Right atrium auricular region (tissue), 2 donors: ENCODE data around the gene ANO6. TPM values are rescaled to one million over a fixed set of nuclear protein-coding genes. Genes with fewer than 3 reads are reported as not detected.
"Not testable (repeated sequence)": the region's sequence is repeated elsewhere in the genome, so short reads cannot be mapped to it uniquely, and the experiment has no call there.

ENCODE experiments used
- DNase-seq: peaks from one replicate; pipeline ENCODE4 v3.0.0-alpha.2; 2019; ENCODE audit warnings: low spot score
- H3K27ac ChIP-seq, 2 donors: fragments of 200-600 bp; sonication (generic); 1 replicate in 1 of 2; 2 replicates in 1 of 2; pipeline ENCODE4 v1.5.1; 2016 to 2019
- H3K27me3 ChIP-seq, 2 donors: fragments of 200-600 bp; sonication (generic); one replicate each; pipeline versions ENCODE4 v1.5.1 to v1.6.0; 2017 to 2019
- H3K36me3 ChIP-seq: fragments of 200-600 bp; sonication (generic); one replicate; pipeline ENCODE4 v1.5.1; 2016
- H3K4me1 ChIP-seq, 2 donors: fragments of 200-600 bp; sonication (generic); one replicate each; pipeline versions ENCODE4 v1.5.1 to v1.6.0; 2017 to 2019
- H3K4me3 ChIP-seq, 2 donors: fragments of 200-600 bp; sonication (generic); 1 replicate in 1 of 2; 2 replicates in 1 of 2; pipeline ENCODE4 v1.5.1; 2017 to 2019; ENCODE audit warnings: mild to moderate bottlenecking in 1 of 2, moderate library complexity in 1 of 2
- H3K9me3 ChIP-seq, 2 donors: fragments of 200-600 bp; sonication (generic); one replicate each; pipeline ENCODE4 v1.5.1; 2019
- total RNA-seq, 2 donors: library from RNA; depleted of rRNA; stranded (reverse); fragments of >200 nt; gene quantifications; one replicate each; pipeline ENCODE4 v1.1.0, GENCODE V29; 2016
- TF ChIP-seq, protein P1 (sequence below), 2 donors: fragments of 200-600 bp; sonication (generic); IDR thresholded peaks; one replicate each; pipeline ENCODE4 v1.5.1; 2019; ENCODE audit warnings: antibody characterized with exemption in 2 of 2

The ANO6 gene
- total RNA-seq, 2 donors from 2014 or later: 48.1 to 49.5 TPM

DNA sequence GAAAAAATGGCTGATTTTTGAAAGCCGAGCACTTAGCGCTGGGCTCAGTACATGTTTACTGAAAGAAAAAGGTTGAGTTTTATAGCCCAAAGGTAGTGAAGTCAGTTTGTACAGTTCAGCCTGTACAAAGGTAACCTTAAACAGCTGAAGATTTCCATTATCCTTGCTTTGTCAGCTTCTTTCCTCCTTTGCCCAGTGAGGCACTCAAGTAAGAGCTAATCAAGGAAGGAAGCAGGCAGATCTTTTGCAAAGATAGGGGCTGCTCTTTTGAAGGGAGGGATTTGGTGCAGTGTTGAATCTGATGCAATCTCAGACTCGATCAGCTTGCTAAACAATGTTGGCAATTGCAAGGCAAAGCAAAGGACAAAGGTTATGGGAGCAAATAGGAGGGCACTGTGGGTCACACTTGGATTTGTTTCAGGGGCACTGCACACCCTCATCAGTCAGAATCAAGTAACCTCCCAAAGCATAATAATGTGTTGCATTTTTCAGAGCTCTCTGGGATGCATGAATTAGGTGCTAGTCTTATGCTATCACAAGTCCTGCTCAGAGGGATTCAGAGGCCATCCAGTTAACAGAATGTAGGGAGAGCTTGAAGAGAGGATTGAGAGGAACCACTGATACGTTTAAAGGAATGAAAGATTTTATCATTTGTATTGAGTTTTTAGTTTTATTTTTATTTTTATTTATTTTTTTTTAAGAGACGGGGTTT lies 44.4 kb downstream of the ANO6 start:
- no peaks in the 10 kb centered on the region for H3K36me3 ChIP-seq
- H3K4me3 ChIP-seq: no peak overlapping the region
- TF ChIP-seq, protein P1, sequence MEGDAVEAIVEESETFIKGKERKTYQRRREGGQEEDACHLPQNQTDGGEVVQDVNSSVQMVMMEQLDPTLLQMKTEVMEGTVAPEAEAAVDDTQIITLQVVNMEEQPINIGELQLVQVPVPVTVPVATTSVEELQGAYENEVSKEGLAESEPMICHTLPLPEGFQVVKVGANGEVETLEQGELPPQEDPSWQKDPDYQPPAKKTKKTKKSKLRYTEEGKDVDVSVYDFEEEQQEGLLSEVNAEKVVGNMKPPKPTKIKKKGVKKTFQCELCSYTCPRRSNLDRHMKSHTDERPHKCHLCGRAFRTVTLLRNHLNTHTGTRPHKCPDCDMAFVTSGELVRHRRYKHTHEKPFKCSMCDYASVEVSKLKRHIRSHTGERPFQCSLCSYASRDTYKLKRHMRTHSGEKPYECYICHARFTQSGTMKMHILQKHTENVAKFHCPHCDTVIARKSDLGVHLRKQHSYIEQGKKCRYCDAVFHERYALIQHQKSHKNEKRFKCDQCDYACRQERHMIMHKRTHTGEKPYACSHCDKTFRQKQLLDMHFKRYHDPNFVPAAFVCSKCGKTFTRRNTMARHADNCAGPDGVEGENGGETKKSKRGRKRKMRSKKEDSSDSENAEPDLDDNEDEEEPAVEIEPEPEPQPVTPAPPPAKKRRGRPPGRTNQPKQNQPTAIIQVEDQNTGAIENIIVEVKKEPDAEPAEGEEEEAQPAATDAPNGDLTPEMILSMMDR (IDR thresholded peaks at IDR 0.05): no peak
- no peaks in the 10 kb centered on the region for H3K27me3 ChIP-seq
- H3K4me1 ChIP-seq: peaks cover 0 to 41% of the 10 kb centered on the region in 2 donors
- H3K9me3 ChIP-seq: no peaks in the 10 kb centered on the region
- H3K27ac ChIP-seq: no peak overlapping the region
- no peak for DNase-seq

DNA sequence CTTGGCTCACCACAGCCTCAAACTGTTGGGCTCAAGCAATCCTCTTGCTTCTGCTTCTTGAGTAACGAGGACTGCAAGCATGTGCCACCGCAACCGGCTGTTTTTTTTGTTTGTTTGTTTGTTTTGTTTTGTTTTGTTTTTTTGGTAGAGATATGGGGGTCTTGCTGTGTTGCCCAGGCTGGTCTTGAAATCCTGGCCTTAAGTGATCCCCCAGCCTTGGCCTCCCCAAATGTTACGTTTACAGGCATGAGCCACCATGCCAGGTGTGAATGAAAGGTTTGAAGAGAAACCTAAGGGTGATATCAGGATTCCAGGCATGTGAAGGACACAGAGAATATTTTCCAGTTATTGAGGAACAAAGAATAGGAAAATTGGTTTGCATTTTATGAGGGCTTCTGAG lies 45.0 kb downstream of the ANO6 start:
- Histone ChIP-seq H3K27me3 (no peaks in the 10 kb centered on the region), H3K4me3 (no peak overlapping the region), H3K36me3 (no peaks in the 10 kb centered on the region), H3K27ac (no peak overlapping the region), H3K9me3 (no peaks in the 10 kb centered on the region), H3K4me1 (peaks cover 0 to 41% of the 10 kb centered on the region in 2 donors)
- no peak for DNase-seq
- TF ChIP-seq, protein P1 (IDR thresholded peaks at IDR 0.05): no peak

DNA sequence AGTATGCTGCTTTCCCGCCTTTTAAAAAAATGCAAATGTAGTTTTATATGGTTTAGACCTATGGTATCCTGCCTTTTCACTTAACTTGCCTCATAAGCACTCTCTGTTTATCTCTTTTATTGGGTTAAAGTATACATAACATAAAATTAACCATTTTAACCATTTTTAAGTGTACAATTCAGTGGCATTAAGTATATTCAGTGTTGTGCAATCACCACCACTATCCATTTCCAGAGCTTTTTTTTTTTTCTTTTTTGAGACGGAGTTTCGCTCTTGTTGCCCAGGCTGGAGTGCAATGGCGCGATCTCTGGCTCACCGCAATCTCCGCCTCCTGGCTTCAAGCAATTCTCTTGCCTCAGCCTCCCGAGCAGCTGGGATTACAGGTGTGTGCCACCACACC lies 46.3 kb downstream of the ANO6 start:
- H3K9me3 ChIP-seq, DNase-seq, H3K36me3 ChIP-seq, H3K27ac ChIP-seq, H3K4me3 ChIP-seq, H3K27me3 ChIP-seq: not testable (repeated sequence)
- peaks cover 0 to 39% of the 10 kb centered on the region in 2 donors for H3K4me1 ChIP-seq

GRCh38 chr12:45263587-45263986 lies 47.7 kb downstream of the ANO6 start:
- H3K4me3 ChIP-seq: no peak overlapping the region
- DNase-seq: no peak
- peaks cover 0 to 43% of the 10 kb centered on the region in 2 donors for H3K4me1 ChIP-seq
- H3K36me3 ChIP-seq: no peaks in the 10 kb centered on the region
- H3K27ac ChIP-seq: peak overlapping the region in 1 of 2 donors; percentile 4
- H3K27me3 ChIP-seq: no peaks in the 10 kb centered on the region
- no peaks in the 10 kb centered on the region for H3K9me3 ChIP-seq
- TF ChIP-seq, protein P1 (IDR thresholded peaks at IDR 0.05): no peak

DNA sequence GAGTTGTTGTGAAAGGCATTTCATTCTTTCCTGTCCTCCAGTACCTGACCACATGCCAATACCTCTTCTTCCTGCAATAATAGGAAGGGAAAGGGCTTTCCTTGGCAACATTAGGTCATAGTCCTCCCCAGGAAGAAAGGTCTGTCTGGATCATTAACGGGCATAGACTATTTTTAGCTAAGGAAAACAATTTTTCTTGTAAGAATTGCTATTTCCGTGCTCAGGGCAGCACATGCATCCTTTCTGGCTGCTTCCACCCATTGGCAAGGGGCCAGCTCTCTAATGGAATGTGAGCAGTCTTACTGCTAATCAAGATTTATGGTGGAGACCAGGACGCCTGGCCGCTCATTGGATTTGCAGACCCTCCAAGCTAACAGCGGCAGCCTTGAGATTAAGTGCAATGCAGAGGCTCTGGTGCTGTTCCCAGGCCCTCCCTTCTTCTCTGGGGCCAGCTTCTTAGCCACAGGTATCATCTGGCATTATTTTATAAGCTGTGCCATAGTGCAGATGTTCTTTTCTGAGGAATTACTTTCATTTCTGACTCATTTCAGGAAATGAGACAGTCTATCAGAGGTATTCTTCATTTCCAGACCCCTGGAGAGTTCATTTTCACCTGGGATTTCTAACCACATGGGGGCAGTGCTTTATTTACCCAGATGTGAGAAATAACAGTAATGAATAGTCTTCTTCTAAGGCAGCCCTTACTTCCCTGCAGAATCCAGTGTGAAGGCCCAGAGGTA lies 52.9 kb downstream of the ANO6 start:
- TF ChIP-seq, protein P1 (IDR thresholded peaks at IDR 0.05): peak in 1 of 2 donors; percentile 66
- peaks cover 0 to 48% of the 10 kb centered on the region in 2 donors for H3K4me1 ChIP-seq

GRCh38 chr12:45269412-45269751 lies 53.5 kb downstream of the ANO6 start:
- no peak overlapping the region for H3K4me3 ChIP-seq
- H3K36me3 ChIP-seq: no peaks in the 10 kb centered on the region
- peak overlapping the region; percentile 12 to 53 for H3K27ac ChIP-seq
- DNase-seq: no peak
- H3K27me3 ChIP-seq: no peaks in the 10 kb centered on the region
- peaks cover 0 to 50% of the 10 kb centered on the region in 2 donors for H3K4me1 ChIP-seq
- TF ChIP-seq, protein P1 (IDR thresholded peaks at IDR 0.05): peak in 1 of 2 donors; percentile 4
- H3K9me3 ChIP-seq: no peaks in the 10 kb centered on the region

More for the DNA sequence above, 52.9 kb downstream of the ANO6 start:
- Histone ChIP-seq H3K9me3 (no peaks in the 10 kb centered on the region), H3K36me3 (no peaks in the 10 kb centered on the region), H3K4me3 (no peak overlapping the region), H3K27me3 (no peaks in the 10 kb centered on the region), H3K27ac (peak overlapping the region; percentile 12 to 53)
- DNase-seq: peak; percentile 88
